ENCODE measurements around the gene PRRC2A.
A peak's percentile ranks its signal among the peaks of the same experiment; 100 is the strongest.

Gene PRRC2A

GRCh38 chr6:31665501-31666336, 45.2 kb downstream of the PRRC2A start, which contains the start of gene CSNK2B:
CSNK2B (plus strand) TSS chr6:31666080; CDS start chr6:31666832, 752 bp downstream.
- peak; percentile 97 for DNase-seq (ENCODE audit: low read depth in 2 of 2)

GRCh38 chr6:31666337-31666965, 45.9 kb downstream of the PRRC2A start:
- DNase-seq (ENCODE audit: low read depth in 2 of 2) = no peak

GRCh38 chr6:31669676-31670075, 49.2 kb downstream of the PRRC2A start, which contains the start of gene LY6G5B:
LY6G5B (plus strand) TSS chr6:31669976; CDS start chr6:31670951, 975 bp downstream.
- no peak for DNase-seq (ENCODE audit: low read depth in 2 of 2)

GRCh38 chr6:31676322-31676903, 55.9 kb downstream of the PRRC2A start:
- no peak for DNase-seq (ENCODE audit: low read depth in 2 of 2)

- DNase-seq (ENCODE audit: low read depth in 2 of 2) = no peak
Measured at GRCh38 chr6:31676904-31677303, 56.4 kb downstream of the PRRC2A start.

- no peak for DNase-seq (ENCODE audit: low read depth in 2 of 2)
Measured at GRCh38 chr6:31677955-31678354, 57.4 kb downstream of the PRRC2A start.

GRCh38 chr6:31680226-31681134, 60.0 kb downstream of the PRRC2A start, which contains the start of gene LY6G5C:
LY6G5C (minus strand) TSS chr6:31681067; CDS start chr6:31680373, 694 bp downstream.
- DNase-seq (ENCODE audit: low read depth in 2 of 2) = peak; percentile 48 to 59

- DNase-seq (ENCODE audit: low read depth in 2 of 2) = peak in 1 of 2 donors; percentile 44
Measured at GRCh38 chr6:31681135-31681671, 60.7 kb downstream of the PRRC2A start.

GRCh38 chr6:31683591-31683990, 63.1 kb downstream of the PRRC2A start:
- no peak for DNase-seq (ENCODE audit: low read depth in 2 of 2)

- no peak for DNase-seq (ENCODE audit: low read depth in 2 of 2)
Measured at GRCh38 chr6:31686483-31686882, 66.0 kb downstream of the PRRC2A start.

GRCh38 chr6:31687321-31687720, 66.8 kb downstream of the PRRC2A start:
- DNase-seq (ENCODE audit: low read depth in 2 of 2) = no peak

All from stimulated activated CD4-positive, alpha-beta T cell treated with anti-CD3 and anti-CD28 coated beads, Interleukin-4, amount 100 ng/mL, for 48 hours (primary cell).